Left forelimb (tissue), 1 donor: ENCODE data around the gene FAM43A.

Experiments
- DNase-seq: peaks from one replicate; pipeline ENCODE4 v3.0.0-alpha.2; 2018; ENCODE audit warnings: low spot score

FAM43A gene

GRCh38 chr3:194676471-194676870, 9.2 kb upstream of the FAM43A start:
- DNase-seq, result no peak

- DNase-seq, result no peak
Observed at GRCh38 chr3:194680888-194681615, 4.6 kb upstream of the FAM43A start.

DNA sequence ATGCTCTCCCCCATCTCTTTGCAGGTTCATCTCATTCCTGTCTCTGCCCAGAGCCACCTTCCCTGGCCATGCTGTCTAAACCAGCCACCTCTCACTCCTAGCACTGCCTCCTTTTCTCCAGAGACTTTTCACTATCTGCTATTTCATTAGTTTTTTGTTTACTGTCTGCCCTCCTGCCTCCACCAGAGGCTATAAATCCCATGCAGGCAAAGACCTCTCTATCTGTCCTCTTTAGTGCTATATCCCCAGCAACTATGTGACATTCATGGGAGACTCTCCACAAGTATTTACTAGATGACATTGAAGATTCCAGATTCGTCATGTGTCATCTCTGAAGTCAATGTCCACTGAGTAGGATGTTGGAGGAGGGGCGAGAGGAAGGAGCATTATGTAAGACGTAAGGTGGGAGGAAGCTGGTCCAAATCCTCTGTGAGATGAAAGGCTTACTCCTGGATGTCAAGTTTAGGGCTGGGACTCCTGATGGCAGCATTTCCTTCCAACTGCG, 3.4 kb upstream of the FAM43A start:
- DNase-seq, result no peak

- peak; percentile 76 for DNase-seq
Observed at GRCh38 chr3:194682694-194683310, 2.9 kb upstream of the FAM43A start.

- no peak for DNase-seq
Observed at GRCh38 chr3:194683380-194683779, 2.3 kb upstream of the FAM43A start.

DNA sequence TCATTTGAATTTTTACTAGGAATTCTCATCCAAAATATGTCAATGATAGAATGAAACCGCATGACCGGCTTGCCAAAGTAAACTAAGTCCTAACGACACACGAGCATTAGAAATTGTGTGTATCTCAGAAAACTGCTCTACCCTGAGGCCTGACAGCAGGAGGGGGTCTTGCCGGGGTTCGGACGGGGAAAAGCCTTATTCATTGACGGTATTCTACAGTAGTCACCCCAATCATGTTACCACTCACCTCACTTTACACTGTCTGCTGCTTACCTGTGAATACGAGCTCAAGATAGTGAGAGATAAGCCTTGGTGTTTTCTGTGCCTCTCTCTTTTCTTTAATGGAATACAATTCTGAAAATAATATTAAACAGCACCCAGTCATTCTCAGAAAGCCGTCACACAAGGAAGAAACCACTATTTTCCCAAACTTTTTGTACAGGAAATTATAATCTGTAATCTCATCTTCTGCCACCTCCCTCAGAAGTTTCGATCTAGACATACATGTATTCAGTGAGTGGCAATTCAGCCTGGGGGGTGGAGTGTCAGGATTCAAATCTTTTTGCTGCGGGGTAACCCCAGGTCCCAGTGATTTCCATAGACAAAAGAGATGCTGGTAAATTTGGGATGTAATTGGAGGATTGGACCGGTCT, 492 bp upstream of the FAM43A start:
- no peak for DNase-seq

GRCh38 chr3:194686414-194686815, 732 bp downstream of the FAM43A start:
- peak; percentile 79 for DNase-seq

- DNase-seq, result no peak
Observed at GRCh38 chr3:194686816-194687637, 1.3 kb downstream of the FAM43A start.

DNA sequence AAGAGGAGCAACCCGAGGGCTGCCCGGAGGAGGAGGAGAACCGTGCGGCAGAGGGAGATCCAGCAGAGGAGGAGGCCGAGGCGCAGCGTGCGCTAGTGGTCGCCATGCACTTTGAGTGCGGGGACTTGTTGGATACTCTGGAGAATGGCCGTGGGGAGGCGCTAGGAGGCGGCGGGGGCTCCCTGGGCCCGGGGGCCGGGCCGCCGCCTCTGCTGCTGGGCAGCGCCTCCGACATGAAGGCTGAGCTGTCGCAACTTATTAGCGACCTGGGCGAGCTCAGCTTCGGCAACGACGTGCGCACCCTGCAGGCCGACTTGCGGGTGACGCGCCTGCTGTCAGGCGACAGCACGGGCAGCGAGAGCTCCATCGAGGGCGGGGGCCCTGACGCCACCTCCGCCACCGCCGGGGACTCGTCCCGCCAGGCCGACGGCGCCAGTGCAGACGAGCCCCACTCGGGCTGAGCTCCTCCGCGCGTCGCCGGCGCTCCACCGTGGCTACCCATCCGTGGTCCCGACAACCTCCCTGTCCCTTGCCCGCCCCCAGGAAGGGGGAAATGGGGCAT, 2.0 kb downstream of the FAM43A start:
- DNase-seq, result peak; percentile 78

GRCh38 chr3:194688200-194688740, 2.6 kb downstream of the FAM43A start:
- DNase-seq, result no peak

DNA sequence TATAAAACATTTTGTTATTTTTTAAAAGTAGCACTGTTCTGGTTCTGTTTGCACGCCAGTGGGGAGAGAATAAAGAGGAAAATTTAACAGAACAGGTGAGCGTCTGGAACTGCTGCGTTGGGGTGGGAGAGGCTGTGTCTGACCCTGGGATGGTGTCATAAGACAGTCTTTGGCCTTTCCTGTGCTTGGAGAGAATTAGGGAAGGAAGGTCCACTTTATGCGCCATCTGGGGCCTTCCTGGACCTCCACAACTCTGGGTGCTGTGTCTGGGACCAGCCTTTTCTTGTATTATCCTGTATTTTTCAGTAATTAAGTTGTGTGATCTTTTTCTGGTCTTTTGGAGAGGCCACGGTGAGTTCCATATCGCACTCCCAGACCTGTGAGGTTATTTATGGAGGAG, 3.3 kb downstream of the FAM43A start:
- no peak for DNase-seq

- no peak for DNase-seq
Observed at GRCh38 chr3:194689493-194689944, 3.8 kb downstream of the FAM43A start.

- no peak for DNase-seq
Observed at GRCh38 chr3:194690501-194691372, 5.1 kb downstream of the FAM43A start.

GRCh38 chr3:194691481-194692283, 6.0 kb downstream of the FAM43A start:
- no peak for DNase-seq

DNA sequence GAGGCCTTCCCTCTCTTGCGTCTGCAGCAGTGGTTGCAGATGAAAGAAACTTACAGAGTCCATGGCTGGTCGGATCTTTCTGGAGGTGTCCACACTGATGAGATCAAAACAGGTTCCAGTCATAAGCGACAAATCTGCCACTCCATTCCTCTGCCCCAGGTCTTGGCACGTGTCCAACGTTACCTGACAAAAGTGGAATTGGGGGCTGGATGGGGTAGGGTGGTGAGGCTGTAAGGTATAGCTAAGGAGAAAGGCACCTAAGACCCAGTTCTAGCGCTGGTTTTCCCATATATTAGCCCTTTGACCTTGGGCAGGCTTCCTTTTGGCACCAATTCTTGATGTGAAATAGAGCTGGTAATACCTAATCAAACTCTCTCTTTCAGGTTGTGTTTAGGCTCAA, 11.0 kb downstream of the FAM43A start:
- no peak for DNase-seq

DNA sequence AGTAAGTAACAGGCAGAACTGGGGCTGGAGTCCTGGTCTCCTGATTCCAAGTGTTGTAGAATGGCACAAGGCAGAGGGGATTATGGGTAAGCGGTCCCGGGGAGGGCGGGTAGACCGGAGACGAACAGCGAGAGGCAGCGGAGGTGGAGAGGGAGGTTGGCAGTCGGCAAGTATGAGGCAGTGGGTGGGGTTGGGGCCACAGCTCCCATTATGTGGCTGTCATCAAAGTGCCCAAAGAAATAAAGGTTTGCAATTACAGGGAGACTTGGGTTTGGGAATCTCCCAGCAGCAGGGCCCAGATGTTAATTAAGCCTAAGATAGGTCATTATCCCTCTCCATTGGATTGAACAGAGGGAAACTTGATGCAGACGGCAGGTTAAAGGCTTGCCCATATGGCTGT, 16.9 kb downstream of the FAM43A start:
- DNase-seq, result no peak

DNA sequence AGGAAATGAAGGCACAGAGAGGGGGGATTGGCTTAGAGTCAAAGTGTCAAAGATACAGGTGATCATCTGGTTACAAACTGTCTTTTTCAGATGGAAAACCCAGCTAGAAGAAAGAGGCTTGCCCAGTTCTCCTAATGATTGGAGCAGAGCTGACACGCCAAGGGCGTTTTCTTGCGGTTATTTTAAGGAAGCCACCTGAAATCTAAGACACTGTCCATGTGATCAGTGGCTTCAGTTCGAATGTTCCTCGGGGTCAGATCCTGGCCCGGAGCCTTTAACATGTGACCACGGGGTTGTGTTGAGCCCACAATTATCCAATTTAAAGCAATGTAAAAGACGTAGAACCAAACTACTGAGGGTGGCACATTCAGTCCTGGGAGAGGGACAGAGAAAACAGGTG, 19.5 kb downstream of the FAM43A start:
- no peak for DNase-seq

DNA sequence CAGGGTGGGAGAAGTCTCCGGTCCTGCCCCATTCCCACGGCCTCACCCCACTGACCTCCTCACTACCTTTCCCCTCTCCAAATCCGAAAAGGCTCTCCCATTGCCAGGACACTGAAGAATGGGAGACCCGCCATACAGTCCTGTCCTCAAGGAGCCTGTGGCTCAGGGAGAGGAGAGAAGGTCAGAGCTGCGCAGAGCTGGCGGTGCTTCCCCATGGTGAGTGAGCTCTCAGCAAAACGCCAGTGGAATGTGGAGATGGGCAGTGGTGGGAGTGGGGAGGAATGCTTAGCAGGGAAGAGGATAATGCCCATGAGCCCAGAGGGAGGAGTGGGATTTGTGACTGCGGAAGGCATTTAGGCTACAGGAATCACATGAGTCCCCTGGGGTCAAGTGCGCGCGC, 20.1 kb downstream of the FAM43A start:
- no peak for DNase-seq

DNA sequence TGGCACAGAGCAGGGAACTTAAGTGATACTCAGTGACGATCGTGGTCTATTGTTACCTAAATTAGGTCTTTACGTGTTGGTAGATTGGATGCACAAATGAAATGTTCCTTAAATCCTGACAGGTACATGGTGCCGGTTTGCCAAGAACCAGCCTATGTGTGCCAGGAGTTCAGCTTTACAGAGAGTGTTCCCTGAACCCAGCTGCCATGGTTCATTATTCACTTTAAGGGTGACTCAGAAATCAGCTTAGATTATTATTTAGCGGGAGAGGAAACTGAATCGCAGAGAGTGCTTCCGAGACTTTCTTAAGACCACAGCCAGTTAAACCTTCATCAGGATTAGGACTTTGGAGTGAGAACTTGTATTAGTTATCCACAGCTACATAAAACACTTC, 21.5 kb downstream of the FAM43A start:
- DNase-seq, result no peak

- no peak for DNase-seq
Observed at GRCh38 chr3:194711286-194711685, 25.6 kb downstream of the FAM43A start.
